BE2C (cell line): Measurements from ENCODE around the gene SUSD6.

ENCODE experiments used
- DNase-seq: peaks from one replicate; pipeline ENCODE4 v3.0.0-alpha.2; 2020
- H3K27me3 ChIP-seq: fragments of 250-450 bp; sonication (Bioruptor Pico); 2 replicates; pipeline ENCODE4 v1.5.1; 2020; ENCODE audit warnings: mild to moderate bottlenecking
- H3K36me3 ChIP-seq: fragments of 250-450 bp; sonication (Bioruptor Pico); 2 replicates; pipeline ENCODE4 v1.5.1; 2020; ENCODE audit warnings: mild to moderate bottlenecking
- H3K4me1 ChIP-seq: fragments of 250-450 bp; sonication (Bioruptor Pico); 2 replicates; pipeline ENCODE4 v1.5.1; 2020
- H3K4me3 ChIP-seq: 2 replicates; pipeline ENCODE4 v1.5.1; 2011; ENCODE audit warnings: low read depth, low read length
- H3K9me3 ChIP-seq: fragments of 250-450 bp; sonication (Bioruptor Pico); 2 replicates; pipeline ENCODE4 v1.5.1; 2020
- CTCF ChIP-seq: IDR thresholded peaks from 2 replicates; pipeline ENCODE4 v1.5.1; 2012; ENCODE audit warnings: mild to moderate bottlenecking, low read depth, low read length

The SUSD6 gene

GRCh38 chr14:69571449-69572029, 39.9 kb upstream of the SUSD6 start:
- Histone ChIP-seq H3K36me3 (no peaks in the 10 kb centered on the region), H3K4me3 (no peak overlapping the region), H3K9me3 (no peaks in the 10 kb centered on the region), H3K27me3 (peaks cover 21% of the 10 kb centered on the region), H3K4me1 (no peaks in the 10 kb centered on the region; the same call in 1 of the 2 replicates)
- DNase-seq: no peak
- no peak for TF ChIP-seq CTCF

DNA sequence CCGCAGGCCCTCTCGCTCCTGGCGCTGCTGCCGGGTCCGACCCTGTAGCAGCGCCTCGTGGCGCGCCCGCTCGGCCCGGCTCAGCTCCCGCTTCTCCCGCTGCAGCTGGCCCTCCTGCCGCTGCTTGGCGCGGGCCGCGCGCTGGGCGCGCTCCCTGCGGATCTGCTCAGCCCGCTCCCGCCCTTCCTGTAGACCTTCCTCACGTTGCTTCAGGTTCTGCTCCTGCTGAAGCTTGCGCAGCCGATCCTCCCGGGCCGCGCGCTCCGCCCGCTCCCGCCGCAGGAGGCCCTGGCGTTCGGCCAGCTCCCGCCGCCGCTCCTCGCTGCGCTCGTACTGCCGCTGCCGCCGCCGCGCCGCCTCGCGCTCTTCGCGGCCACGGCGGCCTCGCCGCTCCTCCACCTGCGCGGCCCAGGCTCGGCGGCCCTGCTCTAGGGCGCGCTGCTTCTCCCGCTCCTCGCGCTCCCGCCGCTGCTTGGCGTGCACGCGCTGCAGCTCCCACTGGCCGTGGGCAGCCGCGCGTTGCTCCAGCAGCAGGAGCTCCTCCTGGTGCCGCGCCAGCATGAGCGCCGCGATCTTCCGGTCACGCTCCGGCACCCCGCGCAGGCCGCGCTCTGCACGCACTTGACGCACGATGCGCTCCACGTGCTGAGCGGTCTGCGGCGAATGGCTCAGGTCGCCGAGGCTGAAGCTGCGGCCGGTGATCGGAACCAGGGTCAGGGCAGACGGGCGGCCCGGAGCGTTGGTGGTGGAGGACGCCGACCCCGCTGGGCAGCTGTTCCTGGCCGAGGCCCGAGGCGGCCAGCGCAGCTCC, 39.2 kb upstream of the SUSD6 start:
- Histone ChIP-seq H3K36me3 (no peaks in the 10 kb centered on the region), H3K9me3 (no peaks in the 10 kb centered on the region), H3K4me3 (no peak overlapping the region), H3K27me3 (peaks cover 20% of the 10 kb centered on the region), H3K4me1 (no peaks in the 10 kb centered on the region; the same call in 1 of the 2 replicates)
- no peak for DNase-seq
- TF ChIP-seq CTCF: no peak

DNA sequence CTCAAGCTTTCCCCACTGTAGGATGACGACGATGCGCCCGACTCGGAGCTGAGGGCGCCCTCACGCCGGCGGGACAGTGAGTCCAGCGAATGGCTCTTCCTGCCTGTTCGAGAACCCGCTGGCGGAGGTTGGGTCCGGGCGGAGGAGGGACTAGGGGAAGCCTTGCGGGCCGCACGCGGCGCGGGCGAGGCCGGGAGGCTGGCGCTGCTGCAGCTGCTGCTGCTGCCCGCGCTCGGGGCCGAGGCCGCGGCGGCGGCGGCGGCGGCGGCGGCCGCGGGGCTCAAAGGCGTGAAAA, 38.6 kb upstream of the SUSD6 start:
- no peaks in the 10 kb centered on the region; the same call in 1 of the 2 replicates for H3K4me1 ChIP-seq
- H3K4me3 ChIP-seq: no peak overlapping the region
- no peak for TF ChIP-seq CTCF
- H3K36me3 ChIP-seq: no peaks in the 10 kb centered on the region
- no peaks in the 10 kb centered on the region for H3K9me3 ChIP-seq
- DNase-seq: no peak
- peaks cover 17% of the 10 kb centered on the region for H3K27me3 ChIP-seq

DNA sequence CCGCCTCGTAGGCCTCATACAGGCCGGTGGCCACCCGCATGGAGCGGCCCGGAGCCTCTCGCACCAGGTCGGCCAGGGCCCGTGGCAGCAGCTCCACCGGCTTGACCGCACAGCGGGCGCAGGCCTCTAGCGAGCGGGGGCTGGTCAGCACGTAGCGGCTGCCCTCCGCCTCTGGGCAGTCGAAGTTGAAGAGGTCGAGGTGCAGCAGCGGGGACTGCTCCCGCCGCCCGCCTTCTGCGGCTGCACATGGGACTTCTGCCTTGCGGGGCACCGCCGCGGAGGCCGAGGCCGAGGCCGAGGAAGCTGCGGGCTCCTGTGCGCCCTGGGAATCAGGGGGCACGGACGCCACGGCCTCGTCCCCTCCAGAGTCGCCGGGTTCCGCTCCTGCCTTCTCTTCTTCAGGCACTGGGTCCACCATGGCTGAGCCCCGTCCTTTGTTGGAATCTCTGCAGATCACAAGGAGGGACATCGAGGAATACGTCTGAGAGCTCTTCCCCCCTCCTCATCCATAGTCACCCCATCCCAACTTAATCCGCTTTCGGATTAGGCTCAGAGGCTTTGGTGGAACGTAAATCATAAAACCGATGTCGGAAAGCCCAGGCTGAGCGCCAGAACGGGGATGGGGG, 38.1 kb upstream of the SUSD6 start:
- Histone ChIP-seq H3K4me3 (peak overlapping the region; percentile 61), H3K36me3 (no peaks in the 10 kb centered on the region), H3K9me3 (no peaks in the 10 kb centered on the region), H3K27me3 (peaks cover 16% of the 10 kb centered on the region), H3K4me1 (no peaks in the 10 kb centered on the region; the same call in 1 of the 2 replicates)
- no peak for TF ChIP-seq CTCF
- DNase-seq: no peak

DNA sequence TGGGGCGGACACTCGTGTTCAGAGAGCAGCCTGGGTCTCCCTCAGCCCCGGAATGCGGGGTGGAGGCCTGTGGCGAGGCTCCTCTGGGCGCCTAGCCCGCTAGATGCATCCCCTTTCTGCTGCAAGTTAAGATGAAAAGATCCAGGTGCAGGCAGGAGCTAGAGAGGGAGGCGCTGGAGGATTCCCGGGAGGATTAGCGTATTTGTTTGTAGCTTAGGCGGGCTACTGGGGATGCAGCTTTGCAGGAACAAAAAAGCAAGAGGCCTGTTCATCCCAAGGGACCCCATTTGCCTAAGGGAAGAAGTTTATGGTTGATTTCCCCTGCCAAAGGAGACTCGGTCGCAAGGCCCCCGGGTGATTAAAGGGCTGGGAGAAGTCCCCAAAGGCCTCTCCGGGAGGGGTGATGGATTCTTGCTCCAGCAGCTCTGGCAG, 37.5 kb upstream of the SUSD6 start:
- H3K4me3 ChIP-seq: peak overlapping the region; percentile 61

More for the DNA sequence above, 37.5 kb upstream of the SUSD6 start:
- peaks cover 20% of the 10 kb centered on the region for H3K27me3 ChIP-seq
- H3K4me1 ChIP-seq: no peaks in the 10 kb centered on the region; the same call in 1 of the 2 replicates
- no peaks in the 10 kb centered on the region for H3K9me3 ChIP-seq
- no peak for TF ChIP-seq CTCF
- DNase-seq: peak; percentile 53
- H3K36me3 ChIP-seq: no peaks in the 10 kb centered on the region
